K562 (cell line): Measurements from ENCODE around the gene SIRPB1.

ENCODE experiments used
- IRF2 ChIP-seq: sonication (generic); formaldehyde crosslinking; IDR thresholded peaks from 2 replicates; pipeline ENCODE4 v1.8.1; 2022; ENCODE audit warnings: mild to moderate bottlenecking, missing genetic modification reagents
- TBL1XR1 ChIP-seq, 2 experiments: IDR thresholded peaks; 2 replicates each; pipeline ENCODE4 v1.6.1; 2012; ENCODE audit warnings: improper control_type of control experiment in 2 of 2, low read length in 2 of 2, mild to moderate bottlenecking in 1 of 2
- TCF7L2 ChIP-seq: fragments of 150-350 bp; IDR thresholded peaks from 2 replicates; pipeline ENCODE4 v1.6.1; 2016; ENCODE audit warnings: low read depth, mild to moderate bottlenecking, low read length, moderate library complexity
- ZNF778 ChIP-seq: fragments of 450-650 bp; formaldehyde crosslinking; IDR thresholded peaks from 2 replicates; pipeline ENCODE4 v1.4.0; 2020; ENCODE audit warnings: mild to moderate bottlenecking, moderate library complexity
- TF ChIP-seq, protein P1 (sequence below): fragments of 450-650 bp; IDR thresholded peaks from 2 replicates; pipeline ENCODE4 v1.6.1; 2017; ENCODE audit warnings: antibody characterized with exemption, mild to moderate bottlenecking
- TF ChIP-seq, protein P2 (sequence below), 3 experiments: IDR thresholded peaks in 2 of 3; conservative IDR thresholded peaks in 1 of 3; 2 replicates each; pipeline ENCODE4 v1.5.1; 2011 to 2012; ENCODE audit warnings: low read length in 3 of 3, mild to moderate bottlenecking in 3 of 3, control low read depth in 2 of 3, improper control_type of control experiment in 1 of 3, inconsistent platforms in 1 of 3, low read depth in 1 of 3, mixed read lengths in 1 of 3, moderate library complexity in 1 of 3; ENCODE audit not compliant: insufficient read depth in 2 of 3
- TF ChIP-seq, protein P3 (sequence below): sonication (generic); formaldehyde crosslinking; IDR thresholded peaks from 2 replicates; pipeline ENCODE4 v1.8.0; 2023; ENCODE audit warnings: mild to moderate bottlenecking, missing genetic modification reagents
- TF ChIP-seq, protein P4 (sequence below): fragments of 250-450 bp; sonication (Bioruptor Pico); IDR thresholded peaks from 2 replicates; pipeline ENCODE4 v1.5.0; 2020; ENCODE audit warnings: mild to moderate bottlenecking, borderline replicate concordance
- TF ChIP-seq, protein P5 (sequence below): fragments of 200-800 bp; sonication (Bioruptor generic); IDR thresholded peaks from 2 replicates; pipeline ENCODE4 v1.6.1; 2017; ENCODE audit warnings: missing genetic modification characterization, missing compliant biosample characterization

DNA sequence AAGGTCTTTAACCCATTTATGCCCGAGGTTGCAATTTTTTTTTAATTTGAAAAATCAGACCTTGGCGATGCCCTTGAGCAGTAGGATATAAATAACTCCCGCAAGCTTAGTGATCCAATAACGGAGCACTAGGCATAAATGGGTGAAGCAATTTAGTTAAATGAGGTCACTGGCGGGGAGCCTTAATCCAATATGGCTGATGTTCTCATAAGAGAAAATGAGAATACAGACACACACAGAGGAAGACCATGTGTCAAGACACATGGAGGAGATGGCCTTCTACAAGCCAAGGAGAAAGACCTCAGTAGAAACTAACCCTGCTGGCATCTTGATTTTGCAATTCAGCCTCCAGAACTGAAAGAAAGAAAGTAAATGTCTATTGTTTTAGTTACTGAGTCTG lies 37.0 kb upstream of the SIRPB1 start:
- TF ChIP-seq, protein P1, sequence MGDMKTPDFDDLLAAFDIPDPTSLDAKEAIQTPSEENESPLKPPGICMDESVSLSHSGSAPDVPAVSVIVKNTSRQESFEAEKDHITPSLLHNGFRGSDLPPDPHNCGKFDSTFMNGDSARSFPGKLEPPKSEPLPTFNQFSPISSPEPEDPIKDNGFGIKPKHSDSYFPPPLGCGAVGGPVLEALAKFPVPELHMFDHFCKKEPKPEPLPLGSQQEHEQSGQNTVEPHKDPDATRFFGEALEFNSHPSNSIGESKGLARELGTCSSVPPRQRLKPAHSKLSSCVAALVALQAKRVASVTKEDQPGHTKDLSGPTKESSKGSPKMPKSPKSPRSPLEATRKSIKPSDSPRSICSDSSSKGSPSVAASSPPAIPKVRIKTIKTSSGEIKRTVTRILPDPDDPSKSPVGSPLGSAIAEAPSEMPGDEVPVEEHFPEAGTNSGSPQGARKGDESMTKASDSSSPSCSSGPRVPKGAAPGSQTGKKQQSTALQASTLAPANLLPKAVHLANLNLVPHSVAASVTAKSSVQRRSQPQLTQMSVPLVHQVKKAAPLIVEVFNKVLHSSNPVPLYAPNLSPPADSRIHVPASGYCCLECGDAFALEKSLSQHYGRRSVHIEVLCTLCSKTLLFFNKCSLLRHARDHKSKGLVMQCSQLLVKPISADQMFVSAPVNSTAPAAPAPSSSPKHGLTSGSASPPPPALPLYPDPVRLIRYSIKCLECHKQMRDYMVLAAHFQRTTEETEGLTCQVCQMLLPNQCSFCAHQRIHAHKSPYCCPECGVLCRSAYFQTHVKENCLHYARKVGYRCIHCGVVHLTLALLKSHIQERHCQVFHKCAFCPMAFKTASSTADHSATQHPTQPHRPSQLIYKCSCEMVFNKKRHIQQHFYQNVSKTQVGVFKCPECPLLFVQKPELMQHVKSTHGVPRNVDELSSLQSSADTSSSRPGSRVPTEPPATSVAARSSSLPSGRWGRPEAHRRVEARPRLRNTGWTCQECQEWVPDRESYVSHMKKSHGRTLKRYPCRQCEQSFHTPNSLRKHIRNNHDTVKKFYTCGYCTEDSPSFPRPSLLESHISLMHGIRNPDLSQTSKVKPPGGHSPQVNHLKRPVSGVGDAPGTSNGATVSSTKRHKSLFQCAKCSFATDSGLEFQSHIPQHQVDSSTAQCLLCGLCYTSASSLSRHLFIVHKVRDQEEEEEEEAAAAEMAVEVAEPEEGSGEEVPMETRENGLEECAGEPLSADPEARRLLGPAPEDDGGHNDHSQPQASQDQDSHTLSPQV = no peak
- TF ChIP-seq ZNF778 (CRISPR knock-in tag) = no peak
- TF ChIP-seq, protein P2, sequence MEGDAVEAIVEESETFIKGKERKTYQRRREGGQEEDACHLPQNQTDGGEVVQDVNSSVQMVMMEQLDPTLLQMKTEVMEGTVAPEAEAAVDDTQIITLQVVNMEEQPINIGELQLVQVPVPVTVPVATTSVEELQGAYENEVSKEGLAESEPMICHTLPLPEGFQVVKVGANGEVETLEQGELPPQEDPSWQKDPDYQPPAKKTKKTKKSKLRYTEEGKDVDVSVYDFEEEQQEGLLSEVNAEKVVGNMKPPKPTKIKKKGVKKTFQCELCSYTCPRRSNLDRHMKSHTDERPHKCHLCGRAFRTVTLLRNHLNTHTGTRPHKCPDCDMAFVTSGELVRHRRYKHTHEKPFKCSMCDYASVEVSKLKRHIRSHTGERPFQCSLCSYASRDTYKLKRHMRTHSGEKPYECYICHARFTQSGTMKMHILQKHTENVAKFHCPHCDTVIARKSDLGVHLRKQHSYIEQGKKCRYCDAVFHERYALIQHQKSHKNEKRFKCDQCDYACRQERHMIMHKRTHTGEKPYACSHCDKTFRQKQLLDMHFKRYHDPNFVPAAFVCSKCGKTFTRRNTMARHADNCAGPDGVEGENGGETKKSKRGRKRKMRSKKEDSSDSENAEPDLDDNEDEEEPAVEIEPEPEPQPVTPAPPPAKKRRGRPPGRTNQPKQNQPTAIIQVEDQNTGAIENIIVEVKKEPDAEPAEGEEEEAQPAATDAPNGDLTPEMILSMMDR (IDR thresholded peaks at IDR 0.05 in 2 of 3, conservative IDR thresholded peaks at IDR 0.05 in 1 of 3; ENCODE audit: insufficient read depth in 2 of 3, low read depth in 1 of 3, low read length in 3 of 3) = no peak
- no peak for TF ChIP-seq TCF7L2
- TF ChIP-seq, protein P3, sequence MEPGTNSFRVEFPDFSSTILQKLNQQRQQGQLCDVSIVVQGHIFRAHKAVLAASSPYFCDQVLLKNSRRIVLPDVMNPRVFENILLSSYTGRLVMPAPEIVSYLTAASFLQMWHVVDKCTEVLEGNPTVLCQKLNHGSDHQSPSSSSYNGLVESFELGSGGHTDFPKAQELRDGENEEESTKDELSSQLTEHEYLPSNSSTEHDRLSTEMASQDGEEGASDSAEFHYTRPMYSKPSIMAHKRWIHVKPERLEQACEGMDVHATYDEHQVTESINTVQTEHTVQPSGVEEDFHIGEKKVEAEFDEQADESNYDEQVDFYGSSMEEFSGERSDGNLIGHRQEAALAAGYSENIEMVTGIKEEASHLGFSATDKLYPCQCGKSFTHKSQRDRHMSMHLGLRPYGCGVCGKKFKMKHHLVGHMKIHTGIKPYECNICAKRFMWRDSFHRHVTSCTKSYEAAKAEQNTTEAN (CRISPR knock-in tag) = no peak
- no peak for TF ChIP-seq IRF2 (CRISPR knock-in tag)
- TF ChIP-seq, protein P4, sequence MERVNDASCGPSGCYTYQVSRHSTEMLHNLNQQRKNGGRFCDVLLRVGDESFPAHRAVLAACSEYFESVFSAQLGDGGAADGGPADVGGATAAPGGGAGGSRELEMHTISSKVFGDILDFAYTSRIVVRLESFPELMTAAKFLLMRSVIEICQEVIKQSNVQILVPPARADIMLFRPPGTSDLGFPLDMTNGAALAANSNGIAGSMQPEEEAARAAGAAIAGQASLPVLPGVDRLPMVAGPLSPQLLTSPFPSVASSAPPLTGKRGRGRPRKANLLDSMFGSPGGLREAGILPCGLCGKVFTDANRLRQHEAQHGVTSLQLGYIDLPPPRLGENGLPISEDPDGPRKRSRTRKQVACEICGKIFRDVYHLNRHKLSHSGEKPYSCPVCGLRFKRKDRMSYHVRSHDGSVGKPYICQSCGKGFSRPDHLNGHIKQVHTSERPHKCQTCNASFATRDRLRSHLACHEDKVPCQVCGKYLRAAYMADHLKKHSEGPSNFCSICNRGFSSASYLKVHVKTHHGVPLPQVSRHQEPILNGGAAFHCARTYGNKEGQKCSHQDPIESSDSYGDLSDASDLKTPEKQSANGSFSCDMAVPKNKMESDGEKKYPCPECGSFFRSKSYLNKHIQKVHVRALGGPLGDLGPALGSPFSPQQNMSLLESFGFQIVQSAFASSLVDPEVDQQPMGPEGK (CRISPR knock-in tag) = no peak
- TF ChIP-seq, protein P5, sequence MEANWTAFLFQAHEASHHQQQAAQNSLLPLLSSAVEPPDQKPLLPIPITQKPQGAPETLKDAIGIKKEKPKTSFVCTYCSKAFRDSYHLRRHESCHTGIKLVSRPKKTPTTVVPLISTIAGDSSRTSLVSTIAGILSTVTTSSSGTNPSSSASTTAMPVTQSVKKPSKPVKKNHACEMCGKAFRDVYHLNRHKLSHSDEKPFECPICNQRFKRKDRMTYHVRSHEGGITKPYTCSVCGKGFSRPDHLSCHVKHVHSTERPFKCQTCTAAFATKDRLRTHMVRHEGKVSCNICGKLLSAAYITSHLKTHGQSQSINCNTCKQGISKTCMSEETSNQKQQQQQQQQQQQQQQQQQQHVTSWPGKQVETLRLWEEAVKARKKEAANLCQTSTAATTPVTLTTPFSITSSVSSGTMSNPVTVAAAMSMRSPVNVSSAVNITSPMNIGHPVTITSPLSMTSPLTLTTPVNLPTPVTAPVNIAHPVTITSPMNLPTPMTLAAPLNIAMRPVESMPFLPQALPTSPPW (CRISPR knock-in tag) = no peak
- TF ChIP-seq TBL1XR1 (IDR thresholded peaks at IDR 0.05; ENCODE audit: low read length in 2 of 2) = no peak
